GM23338 (cell line): ENCODE measurements around the gene AXIN2. TPM values are rescaled to one million over a fixed set of nuclear protein-coding genes. Genes with fewer than 3 reads are reported as not detected.

Experiments
- ATAC-seq: fragments of 200-7000 bp; cut with Tn5 transposase; 3 replicates; pipeline ENCODE4 v1.9.1; 2020
- DNase-seq: peaks from one replicate; pipeline ENCODE4 v3.0.0-alpha.2; 2015; ENCODE audit warnings: low spot score
- H2AFZ ChIP-seq: fragments of 200-600 bp; sonication (generic); 2 replicates; pipeline ENCODE4 v1.8.0; 2016; ENCODE audit warnings: antibody characterized with exemption, mild to moderate bottlenecking, moderate library complexity
- H3F3A ChIP-seq: fragments of 200-600 bp; sonication (generic); replicated peaks from 2 replicates; pipeline ENCODE4 v1.8.0; 2017; ENCODE audit warnings: antibody characterized with exemption, mixed run types, low read depth
- H3K27ac ChIP-seq: fragments of 200-600 bp; sonication (generic); 2 replicates; pipeline ENCODE4 v1.6.1; 2016; ENCODE audit warnings: low read depth
- H3K27me3 ChIP-seq: fragments of 200-600 bp; sonication (generic); 2 replicates; pipeline ENCODE4 v1.8.0; 2016; ENCODE audit warnings: mild to moderate bottlenecking, mixed run types, moderate library complexity; ENCODE audit not compliant: insufficient read depth
- H3K36me3 ChIP-seq: fragments of 200-600 bp; sonication (generic); 2 replicates; pipeline ENCODE4 v1.8.0; 2016; ENCODE audit warnings: mild to moderate bottlenecking; ENCODE audit not compliant: insufficient read depth
- H3K4me1 ChIP-seq: fragments of 200-600 bp; sonication (generic); 2 replicates; pipeline ENCODE4 v1.8.0; 2016; ENCODE audit warnings: mild to moderate bottlenecking, moderate library complexity; ENCODE audit not compliant: insufficient read depth
- H3K4me2 ChIP-seq: fragments of 200-600 bp; sonication (generic); 2 replicates; pipeline ENCODE4 v1.7.1; 2017; ENCODE audit warnings: mixed run types
- H3K4me3 ChIP-seq: fragments of 200-600 bp; sonication (generic); 2 replicates; pipeline ENCODE4 v1.6.1; 2016; ENCODE audit warnings: mixed run types
- H3K79me2 ChIP-seq: fragments of 200-600 bp; sonication (generic); replicated peaks from 2 replicates; pipeline ENCODE4 v1.8.0; 2017; ENCODE audit warnings: mild to moderate bottlenecking; ENCODE audit not compliant: insufficient read depth
- H3K9me2 ChIP-seq: fragments of 200-600 bp; sonication (generic); 2 replicates; pipeline ENCODE4 v1.8.0; 2017; ENCODE audit not compliant: insufficient read depth
- H4K20me1 ChIP-seq: fragments of 200-600 bp; sonication (generic); replicated peaks from 2 replicates; pipeline ENCODE4 v1.8.0; 2017; ENCODE audit warnings: mild to moderate bottlenecking; ENCODE audit not compliant: insufficient read depth
- H3K27ac Mint-ChIP-seq: 2 replicates; pipeline ENCODE4 v1.8.0; 2020; ENCODE audit warnings: inconsistent platforms, mild to moderate bottlenecking, moderate library complexity, mixed read lengths
- H3K27me3 Mint-ChIP-seq: 3 replicates; pipeline ENCODE4 v1.8.0; 2022; ENCODE audit warnings: low read depth, mild to moderate bottlenecking, moderate library complexity, mixed read lengths, inconsistent platforms; ENCODE audit not compliant: insufficient read depth, poor library complexity
- H3K36me3 Mint-ChIP-seq: 3 replicates; pipeline ENCODE4 v1.8.0; 2021; ENCODE audit warnings: low read depth, mild to moderate bottlenecking, inconsistent platforms, moderate library complexity, mixed read lengths
- H3K4me1 Mint-ChIP-seq: 3 replicates; pipeline ENCODE4 v1.8.0; 2020; ENCODE audit warnings: mild to moderate bottlenecking, inconsistent platforms, mixed read lengths
- H3K4me3 Mint-ChIP-seq: 3 replicates; pipeline ENCODE4 v1.8.0; 2021; ENCODE audit warnings: moderate library complexity, mild to moderate bottlenecking, inconsistent platforms, mixed read lengths
- H3K9me3 Mint-ChIP-seq: 3 replicates; pipeline ENCODE4 v1.8.0; 2020; ENCODE audit warnings: moderate library complexity, mild to moderate bottlenecking, inconsistent platforms, mixed read lengths
- CREB1 ChIP-seq: fragments of 250-450 bp; sonication (Bioruptor Pico); IDR thresholded peaks from 2 replicates; pipeline ENCODE4 v1.5.0; 2020; ENCODE audit warnings: low read depth, mild to moderate bottlenecking, moderate library complexity
- CTCF ChIP-seq, 2 experiments: fragments of 200-600 bp in 1 of 2; sonication (generic) in 1 of 2; conservative IDR thresholded peaks; 2 replicates each; pipeline versions ENCODE4 v1.5.1 to v1.6.1; 2016 to 2017; ENCODE audit warnings: antibody characterized with exemption in 2 of 2, low read depth in 2 of 2, mild to moderate bottlenecking in 2 of 2, moderate library complexity in 1 of 2
- ETS1 ChIP-seq: IDR thresholded peaks from 2 replicates; pipeline ENCODE4 v1.6.1; 2016; ENCODE audit warnings: antibody characterized with exemption
- EZH2phosphoT487 ChIP-seq: fragments of 200-600 bp; sonication (generic); IDR thresholded peaks from one replicate; pipeline ENCODE4 v1.8.1; 2018; ENCODE audit warnings: antibody characterized with exemption; ENCODE audit not compliant: unreplicated experiment
- NANOG ChIP-seq: IDR thresholded peaks from 2 replicates; pipeline ENCODE4 v1.6.1; 2016; ENCODE audit warnings: antibody characterized with exemption, borderline replicate concordance
- POLR2AphosphoS5 ChIP-seq: IDR thresholded peaks from 2 replicates; pipeline ENCODE4 v1.6.1; 2016; ENCODE audit warnings: antibody characterized with exemption, low read depth
- STAT1 ChIP-seq: IDR thresholded peaks from one replicate; pipeline ENCODE4 v1.6.1; 2016; ENCODE audit warnings: antibody characterized with exemption; ENCODE audit not compliant: unreplicated experiment
- ZNF114 ChIP-seq: fragments of 250-450 bp; sonication (Bioruptor Pico); IDR thresholded peaks from 2 replicates; pipeline ENCODE4 v1.5.0; 2020; ENCODE audit warnings: mild to moderate bottlenecking, moderate library complexity
- ZNF331 ChIP-seq: fragments of 250-450 bp; sonication (Bioruptor Pico); IDR thresholded peaks from 2 replicates; pipeline ENCODE4 v1.5.0; 2020; ENCODE audit warnings: low read depth, mild to moderate bottlenecking, moderate library complexity
- polyA plus RNA-seq: library from polyadenylated mRNA; unstranded; fragments of >200 nt; fragmentation: Nextera tagmentation; extraction: Ambion mirVana; gene quantifications from 2 replicates; pipeline ENCODE4 v1.2.1, GENCODE V29; 2016
- total RNA-seq: library from RNA; depleted of rRNA; stranded (reverse); fragments of >200 nt; shearing (Covaris generic); gene quantifications from 2 replicates; pipeline ENCODE4 v1.2.3, GENCODE V29; 2014
- TF ChIP-seq, protein P1 (sequence below): IDR thresholded peaks from one replicate; pipeline ENCODE4 v1.6.1; 2018; ENCODE audit warnings: antibody characterized with exemption; ENCODE audit not compliant: unreplicated experiment

Gene AXIN2
- total and polyA plus RNA-seq, 2 experiments from 2014 or later = 8.0 to 32.7 TPM

DNA sequence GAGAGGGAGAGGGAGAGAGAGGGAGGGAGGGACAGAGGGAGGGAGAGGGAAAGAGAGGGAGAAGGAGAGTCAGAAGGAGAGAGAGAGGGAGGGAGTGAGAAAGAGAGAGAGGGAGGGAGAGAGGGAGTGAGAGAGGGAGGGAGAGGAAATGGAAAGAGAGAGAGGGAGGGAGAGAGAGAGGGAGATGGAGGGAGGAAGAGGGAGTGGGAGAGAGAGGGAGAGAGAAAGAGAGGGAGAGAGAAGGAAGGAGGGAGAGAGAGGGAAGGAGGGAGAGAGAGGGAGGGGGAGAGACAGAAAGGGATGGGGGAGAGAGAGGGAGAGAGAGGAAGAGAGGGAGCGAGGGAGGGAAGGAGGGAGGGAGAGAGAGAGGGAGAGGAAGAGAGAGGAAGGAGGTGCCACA, 72.8 kb downstream of the AXIN2 start:
- H3K79me2 ChIP-seq = no peaks in the 10 kb centered on the region
- Mint-ChIP-seq H3K27me3 (peaks cover 4% of the 10 kb centered on the region), H3K36me3 (peaks cover 13% of the 10 kb centered on the region), H3K27ac (no peak overlapping the region), H3K4me1 (peaks cover 8% of the 10 kb centered on the region), H3K4me3 (no peak overlapping the region), H3K9me3 (peaks cover 18% of the 10 kb centered on the region)
- no peaks in the 10 kb centered on the region for H3F3A ChIP-seq
- TF ChIP-seq POLR2AphosphoS5 = no peak
- TF ChIP-seq CTCF (conservative IDR thresholded peaks at IDR 0.05; ENCODE audit: low read depth in 2 of 2) = no peak
- no peak for TF ChIP-seq ZNF114
- TF ChIP-seq NANOG = no peak
- no peak for TF ChIP-seq EZH2phosphoT487
- TF ChIP-seq ETS1 = no peak
- TF ChIP-seq, protein P1, sequence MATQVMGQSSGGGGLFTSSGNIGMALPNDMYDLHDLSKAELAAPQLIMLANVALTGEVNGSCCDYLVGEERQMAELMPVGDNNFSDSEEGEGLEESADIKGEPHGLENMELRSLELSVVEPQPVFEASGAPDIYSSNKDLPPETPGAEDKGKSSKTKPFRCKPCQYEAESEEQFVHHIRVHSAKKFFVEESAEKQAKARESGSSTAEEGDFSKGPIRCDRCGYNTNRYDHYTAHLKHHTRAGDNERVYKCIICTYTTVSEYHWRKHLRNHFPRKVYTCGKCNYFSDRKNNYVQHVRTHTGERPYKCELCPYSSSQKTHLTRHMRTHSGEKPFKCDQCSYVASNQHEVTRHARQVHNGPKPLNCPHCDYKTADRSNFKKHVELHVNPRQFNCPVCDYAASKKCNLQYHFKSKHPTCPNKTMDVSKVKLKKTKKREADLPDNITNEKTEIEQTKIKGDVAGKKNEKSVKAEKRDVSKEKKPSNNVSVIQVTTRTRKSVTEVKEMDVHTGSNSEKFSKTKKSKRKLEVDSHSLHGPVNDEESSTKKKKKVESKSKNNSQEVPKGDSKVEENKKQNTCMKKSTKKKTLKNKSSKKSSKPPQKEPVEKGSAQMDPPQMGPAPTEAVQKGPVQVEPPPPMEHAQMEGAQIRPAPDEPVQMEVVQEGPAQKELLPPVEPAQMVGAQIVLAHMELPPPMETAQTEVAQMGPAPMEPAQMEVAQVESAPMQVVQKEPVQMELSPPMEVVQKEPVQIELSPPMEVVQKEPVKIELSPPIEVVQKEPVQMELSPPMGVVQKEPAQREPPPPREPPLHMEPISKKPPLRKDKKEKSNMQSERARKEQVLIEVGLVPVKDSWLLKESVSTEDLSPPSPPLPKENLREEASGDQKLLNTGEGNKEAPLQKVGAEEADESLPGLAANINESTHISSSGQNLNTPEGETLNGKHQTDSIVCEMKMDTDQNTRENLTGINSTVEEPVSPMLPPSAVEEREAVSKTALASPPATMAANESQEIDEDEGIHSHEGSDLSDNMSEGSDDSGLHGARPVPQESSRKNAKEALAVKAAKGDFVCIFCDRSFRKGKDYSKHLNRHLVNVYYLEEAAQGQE = no peak
- TF ChIP-seq ZNF331 (CRISPR knock-in tag) = no peak
- H3K4me2 ChIP-seq = no peak overlapping the region
- peaks cover 19% of the 10 kb centered on the region; the same call in 1 of the 2 replicates for H3K9me2 ChIP-seq
- ATAC-seq (no peak), DNase-seq (no peak)
- no peaks in the 10 kb centered on the region for H3K27me3 ChIP-seq
- no peak overlapping the region for H3K27ac ChIP-seq
- no peaks in the 10 kb centered on the region; the same call in 1 of the 2 replicates for H3K36me3 ChIP-seq
- no peak overlapping the region for H3K4me3 ChIP-seq
- no peak overlapping the region for H2AFZ ChIP-seq
- H3K4me1 ChIP-seq = no peaks in the 10 kb centered on the region
- H4K20me1 ChIP-seq = no peaks in the 10 kb centered on the region

DNA sequence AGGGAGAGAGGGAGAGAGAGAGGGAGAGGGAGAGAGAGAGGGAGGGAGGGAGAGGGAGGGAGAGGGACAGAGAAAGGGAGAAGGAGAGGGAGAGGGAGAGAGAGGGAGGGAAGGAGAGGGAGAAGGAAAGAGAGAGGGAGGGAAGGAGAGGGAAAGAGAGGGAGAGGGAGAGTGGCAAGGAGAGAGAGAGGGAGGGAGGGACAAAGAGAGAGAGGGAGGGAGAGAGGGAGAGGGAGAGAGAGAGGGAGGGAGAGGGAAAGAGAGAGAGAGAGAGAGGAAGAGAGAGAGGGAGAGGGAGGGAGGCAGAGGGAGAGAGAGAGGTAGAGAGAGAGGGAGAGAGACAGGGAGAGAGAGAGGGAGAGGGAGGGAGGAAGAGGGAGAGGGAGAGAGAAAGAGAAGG, 73.5 kb downstream of the AXIN2 start:
- Mint-ChIP-seq H3K36me3 (peaks cover 17% of the 10 kb centered on the region), H3K9me3 (peaks cover 23% of the 10 kb centered on the region), H3K4me3 (no peak overlapping the region), H3K27me3 (peaks cover 3% of the 10 kb centered on the region), H3K4me1 (peaks cover 5% of the 10 kb centered on the region; the same call in 2 of the 3 replicates), H3K27ac (no peak overlapping the region)
- Histone ChIP-seq H2AFZ (no peak overlapping the region), H3K4me3 (no peak overlapping the region), H3K4me2 (no peak overlapping the region), H3K36me3 (no peaks in the 10 kb centered on the region; the same call in 1 of the 2 replicates), H3K27ac (no peak overlapping the region), H3F3A (no peaks in the 10 kb centered on the region), H4K20me1 (no peaks in the 10 kb centered on the region), H3K79me2 (no peaks in the 10 kb centered on the region), H3K27me3 (no peaks in the 10 kb centered on the region), H3K4me1 (no peaks in the 10 kb centered on the region), H3K9me2 (peaks cover 19% of the 10 kb centered on the region; the same call in 1 of the 2 replicates)
- no peak for ATAC-seq
- DNase-seq = no peak
- TF ChIP-seq, protein P1 = no peak
- TF ChIP-seq CREB1 (no peak), CTCF (conservative IDR thresholded peaks at IDR 0.05; ENCODE audit: low read depth in 2 of 2) (no peak), EZH2phosphoT487 (no peak), ZNF114 (no peak), ZNF331 (CRISPR knock-in tag) (no peak), POLR2AphosphoS5 (no peak), STAT1 (no peak)
